Daoy (cell line): ENCODE results near the gene TMEM259. TPM values are rescaled to one million over a fixed set of nuclear protein-coding genes. Genes with fewer than 3 reads are reported as not detected.

Experiments
- DNase-seq: peaks from one replicate; pipeline ENCODE4 v3.0.0-alpha.2; 2015; ENCODE audit warnings: low read depth
- total RNA-seq: library from RNA; depleted of rRNA; stranded (reverse); fragments of >200 nt; shearing (Covaris generic); gene quantifications from 2 replicates; pipeline ENCODE4 v1.2.3, GENCODE V29; 2014

Gene TMEM259
- total RNA-seq, 1 experiment from 2014 or later: 81.7 TPM

DNA sequence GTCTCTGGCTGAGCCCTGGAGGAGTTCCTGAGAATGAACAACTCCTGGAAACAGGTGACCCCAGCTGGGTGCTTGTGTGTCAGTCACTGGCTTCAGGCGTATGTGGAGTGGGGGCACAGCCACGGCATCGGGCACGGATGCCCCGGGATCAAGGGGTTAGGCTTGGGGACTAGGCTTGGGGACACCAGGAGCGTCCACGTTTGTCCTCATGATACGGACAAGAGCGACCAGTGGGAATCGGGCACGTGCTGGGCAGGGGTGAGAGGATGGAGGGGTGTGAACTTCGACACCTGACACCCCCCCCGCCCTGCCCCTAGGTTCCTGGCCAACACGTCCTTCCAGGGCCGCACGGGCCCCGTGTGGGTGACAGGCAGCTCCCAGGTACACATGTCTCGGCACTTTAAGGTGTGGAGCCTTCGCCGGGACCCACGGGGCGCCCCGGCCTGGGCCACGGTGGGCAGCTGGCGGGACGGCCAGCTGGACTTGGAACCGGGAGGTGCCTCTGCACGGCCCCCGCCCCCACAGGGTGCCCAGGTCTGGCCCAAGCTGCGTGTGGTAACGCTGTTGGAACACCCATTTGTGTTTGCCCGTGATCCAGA lies 16.6 kb downstream of the TMEM259 start:
- no peak for DNase-seq

DNA sequence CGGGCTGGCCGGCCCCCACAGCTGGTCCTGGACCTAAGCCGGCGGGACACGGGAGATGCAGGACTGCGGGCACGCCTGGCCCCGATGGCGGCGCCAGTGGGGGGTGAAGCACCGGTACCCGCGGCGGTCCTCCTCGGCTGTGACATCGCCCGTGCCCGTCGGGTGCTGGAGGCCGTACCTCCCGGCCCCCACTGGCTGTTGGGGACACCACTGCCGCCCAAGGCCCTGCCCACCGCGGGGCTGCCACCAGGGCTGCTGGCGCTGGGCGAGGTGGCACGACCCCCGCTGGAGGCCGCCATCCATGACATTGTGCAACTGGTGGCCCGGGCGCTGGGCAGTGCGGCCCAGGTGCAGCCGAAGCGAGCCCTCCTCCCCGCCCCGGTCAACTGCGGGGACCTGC lies 17.6 kb downstream of the TMEM259 start:
- DNase-seq: no peak

DNA sequence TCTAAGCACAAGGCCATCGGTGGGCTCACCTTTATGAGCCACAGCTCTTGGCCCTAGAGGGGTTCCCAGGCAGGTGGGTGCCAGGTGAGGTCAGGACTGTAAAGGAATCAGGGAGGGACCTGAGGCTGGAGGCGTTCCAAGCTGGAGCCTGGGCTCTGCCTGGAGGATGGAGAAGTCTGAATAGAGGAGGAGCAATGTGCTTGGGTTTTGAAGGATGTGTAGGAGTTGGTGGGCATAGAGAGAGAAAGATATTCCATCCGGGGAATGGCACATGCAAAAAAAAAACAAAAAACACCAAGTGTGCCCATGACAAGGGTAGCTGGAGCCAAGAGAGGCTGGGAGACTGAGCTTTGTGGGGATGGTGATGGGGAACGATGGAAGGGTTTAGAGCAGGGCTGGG lies 18.3 kb downstream of the TMEM259 start:
- no peak for DNase-seq

DNA sequence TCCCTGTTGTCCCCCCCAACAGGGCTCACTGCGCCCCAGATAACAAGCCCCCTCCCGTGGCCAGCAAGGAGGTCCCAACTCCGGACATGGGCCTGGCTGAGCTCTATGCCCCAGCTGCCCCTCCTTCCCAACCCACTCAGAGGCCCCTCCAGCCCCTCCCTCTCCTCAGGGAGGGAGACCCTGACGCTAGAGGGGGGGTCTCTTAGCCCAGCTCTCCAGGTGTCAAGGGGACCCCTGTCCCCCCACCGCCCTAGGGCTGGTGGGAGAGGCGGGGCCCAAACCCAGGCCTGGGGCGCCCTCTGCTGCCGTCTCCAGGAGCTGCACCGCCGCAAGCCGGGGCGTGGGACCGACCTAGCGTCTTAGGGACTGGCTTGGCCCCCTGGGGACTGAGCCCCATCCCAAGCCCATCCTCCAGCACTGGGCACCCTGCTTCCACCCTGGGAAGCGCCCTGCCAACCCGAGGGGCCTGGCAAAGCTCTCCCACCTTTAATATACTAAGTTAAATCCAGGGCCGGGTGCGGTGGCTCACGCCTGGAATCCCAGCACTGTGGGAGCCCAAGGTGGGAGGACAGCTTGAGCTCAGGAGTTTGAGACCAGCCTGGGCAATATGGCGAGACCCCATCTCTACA lies 19.3 kb downstream of the TMEM259 start:
- peak; percentile 63 for DNase-seq

DNA sequence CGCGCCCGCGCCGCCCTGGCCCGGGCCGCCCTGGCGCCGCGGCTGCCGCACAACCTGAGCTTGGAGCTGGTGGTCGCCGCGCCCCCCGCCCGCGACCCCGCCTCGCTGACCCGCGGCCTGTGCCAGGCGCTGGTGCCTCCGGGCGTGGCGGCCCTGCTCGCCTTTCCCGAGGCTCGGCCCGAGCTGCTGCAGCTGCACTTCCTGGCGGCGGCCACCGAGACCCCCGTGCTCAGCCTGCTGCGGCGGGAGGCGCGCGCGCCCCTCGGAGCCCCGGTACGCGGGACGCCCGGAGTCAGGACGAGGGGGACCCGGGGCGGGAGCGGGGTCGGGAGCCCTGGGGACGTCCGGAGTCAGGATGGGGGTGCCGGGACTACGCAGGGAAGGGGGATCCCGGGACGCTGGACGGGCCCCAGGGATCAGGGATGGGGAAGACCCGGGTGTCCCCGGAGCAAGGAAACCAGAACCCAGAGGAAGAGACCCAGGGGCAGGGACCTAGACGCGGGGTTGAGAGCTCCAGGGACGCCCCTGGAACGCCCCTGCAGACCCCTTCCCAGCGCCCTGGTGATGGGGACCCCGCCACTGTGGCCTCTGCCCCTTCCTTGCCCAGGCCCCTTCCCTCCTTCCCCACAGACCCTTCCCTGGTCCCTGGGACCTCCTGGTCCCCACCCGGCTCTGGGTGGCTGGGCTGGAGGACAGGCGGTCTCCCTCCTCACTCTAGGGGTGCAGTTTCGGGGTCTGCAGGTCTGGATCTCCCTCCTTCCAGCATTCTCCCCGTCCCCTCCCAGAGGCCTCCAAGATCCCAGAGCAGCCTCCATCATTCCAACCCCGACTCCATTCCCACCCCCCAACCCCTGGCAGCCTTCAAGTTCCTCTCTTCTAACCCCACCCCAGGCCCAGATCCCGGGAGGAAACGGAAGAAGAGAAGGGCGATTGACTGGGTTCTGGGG lies 20.1 kb downstream of the TMEM259 start:
- no peak for DNase-seq

DNA sequence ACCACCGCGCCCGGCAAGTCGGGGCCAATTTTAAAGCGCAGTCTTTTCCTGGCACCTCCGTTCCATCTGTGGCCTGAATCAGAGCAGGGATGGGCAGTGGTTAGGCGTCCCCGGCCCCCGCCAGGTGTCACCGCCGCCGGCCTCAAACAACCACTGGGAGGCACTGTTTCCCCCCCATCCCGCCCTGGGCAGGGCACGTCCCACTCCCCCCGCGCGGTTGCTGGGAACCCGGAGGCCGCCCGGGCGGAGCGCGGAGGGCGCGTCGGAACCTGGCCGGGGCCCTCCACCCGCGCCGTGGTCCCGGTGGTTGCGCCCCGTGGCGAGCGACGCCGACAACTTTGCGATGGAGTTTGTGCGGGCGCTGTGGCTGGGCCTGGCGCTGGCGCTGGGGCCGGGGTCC lies 20.8 kb downstream of the TMEM259 start, which contains the start of gene GRIN3B:
Gene GRIN3B, plus strand, starts transcription at position 325 of the 400 bp plus-strand sequence. Its CDS starts 19 bp downstream, at position 344.
- DNase-seq: peak; percentile 63

DNA sequence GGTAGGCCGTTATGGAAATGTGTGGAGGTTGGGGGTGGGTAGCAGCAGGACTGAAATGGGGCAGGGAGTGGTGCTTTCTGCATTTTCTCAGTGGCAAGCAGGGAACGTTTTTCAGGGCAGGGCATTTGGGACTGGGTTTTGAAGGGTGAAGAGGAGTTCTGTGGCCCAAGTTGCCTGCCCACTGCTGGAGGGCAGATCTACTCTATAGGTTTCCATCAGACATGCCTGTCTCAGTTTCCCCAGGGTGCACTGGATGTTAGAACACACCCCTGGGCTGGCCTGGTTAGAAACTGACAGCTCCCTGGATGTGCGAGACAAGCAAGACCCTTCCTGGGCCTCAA lies 21.6 kb downstream of the TMEM259 start:
- DNase-seq: no peak

DNA sequence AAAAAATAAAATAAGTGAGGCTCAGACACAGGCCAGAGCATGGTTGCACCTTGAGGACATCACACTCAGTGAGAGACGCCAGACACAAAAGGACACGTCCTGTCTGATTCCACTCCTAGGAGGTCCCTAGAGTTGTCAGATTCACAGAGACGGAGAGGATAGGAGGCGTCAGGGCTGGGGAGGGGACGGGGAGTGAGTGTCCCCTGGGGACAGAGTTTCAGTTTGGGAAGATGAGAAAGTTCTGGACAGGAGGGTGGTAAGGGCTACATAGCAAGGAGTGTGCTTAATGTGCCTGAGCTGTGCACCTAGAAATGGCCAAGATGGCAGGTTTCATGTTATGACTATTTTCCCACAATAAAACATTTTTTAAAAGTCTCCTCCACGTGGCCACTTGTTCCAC lies 22.9 kb downstream of the TMEM259 start:
- no peak for DNase-seq

DNA sequence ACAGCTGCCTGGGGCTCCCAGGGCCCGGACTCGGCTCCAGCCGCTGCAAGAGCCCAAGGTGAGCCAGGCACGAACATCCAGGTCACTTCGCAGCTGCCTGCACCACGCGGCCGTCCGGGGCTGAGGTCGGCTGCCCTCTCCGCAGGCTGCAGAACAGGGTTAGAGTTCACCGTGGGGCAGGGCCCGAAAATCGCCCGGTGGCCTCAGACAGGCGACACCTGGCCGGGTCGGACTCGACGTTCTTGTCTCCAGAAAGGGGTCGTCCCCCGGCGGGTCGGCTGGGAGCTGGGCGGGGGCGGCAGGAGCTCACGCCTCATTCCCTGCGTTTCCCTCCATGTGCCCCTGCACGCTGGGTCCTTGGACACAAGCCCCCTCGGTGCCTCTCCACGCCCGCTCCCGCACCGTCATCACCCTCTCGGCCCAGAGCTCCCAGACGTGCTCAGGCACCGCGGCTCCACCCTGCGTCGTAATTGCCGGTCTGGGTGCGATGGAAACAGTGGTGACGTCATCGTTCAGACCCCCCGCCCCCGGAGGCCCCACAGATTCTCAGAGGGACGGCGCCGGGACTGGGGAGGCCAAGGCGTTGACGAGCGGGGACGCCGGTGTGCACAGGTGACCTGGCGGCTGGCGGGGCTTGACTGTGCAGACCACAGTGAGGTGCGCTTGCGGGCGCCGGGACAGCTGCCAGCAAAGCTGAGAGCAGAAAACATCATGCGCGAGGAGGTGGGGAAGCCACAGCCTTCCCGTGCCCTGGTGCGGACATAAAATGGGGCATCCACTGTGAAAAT lies 24.7 kb downstream of the TMEM259 start:
- peak; percentile 81 for DNase-seq

DNA sequence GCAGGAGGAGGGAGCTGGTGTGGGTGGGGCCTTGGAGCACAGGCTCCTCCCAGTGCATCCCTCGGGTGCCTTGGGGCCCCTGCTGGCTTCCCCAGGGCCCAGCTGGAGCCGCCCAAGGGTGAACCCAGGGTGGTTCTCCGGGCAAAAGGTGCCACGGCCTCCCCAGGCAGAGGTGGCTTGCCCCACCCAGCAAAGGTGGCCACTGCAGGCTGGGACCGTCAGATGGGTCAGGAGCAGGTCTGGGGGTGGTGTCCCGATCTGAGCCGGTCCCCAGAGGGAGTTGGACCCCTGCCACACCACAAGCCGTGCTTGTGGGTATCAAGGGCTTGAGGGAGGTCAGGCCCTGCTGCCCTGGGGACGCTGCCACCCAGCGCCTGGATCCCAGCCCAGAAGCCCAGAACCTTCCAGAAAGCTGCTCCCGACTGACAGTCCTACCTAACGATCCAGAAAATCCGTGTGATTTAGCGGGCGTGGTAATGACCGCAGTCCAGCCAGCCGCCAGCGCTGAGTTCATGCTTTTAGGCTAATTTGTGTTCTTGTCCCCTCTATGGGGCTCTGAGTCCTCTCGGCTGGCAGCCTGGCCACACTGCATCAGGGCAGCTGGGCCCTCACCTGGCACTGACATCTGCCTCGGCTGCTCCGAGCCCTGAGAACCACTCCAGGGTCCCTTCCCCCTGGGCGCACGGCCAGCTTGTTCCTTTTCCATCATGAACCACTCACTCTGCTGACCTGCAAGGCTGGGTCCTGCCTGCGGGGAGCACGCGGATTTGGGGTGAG lies 25.7 kb downstream of the TMEM259 start:
- peak; percentile 51 for DNase-seq

DNA sequence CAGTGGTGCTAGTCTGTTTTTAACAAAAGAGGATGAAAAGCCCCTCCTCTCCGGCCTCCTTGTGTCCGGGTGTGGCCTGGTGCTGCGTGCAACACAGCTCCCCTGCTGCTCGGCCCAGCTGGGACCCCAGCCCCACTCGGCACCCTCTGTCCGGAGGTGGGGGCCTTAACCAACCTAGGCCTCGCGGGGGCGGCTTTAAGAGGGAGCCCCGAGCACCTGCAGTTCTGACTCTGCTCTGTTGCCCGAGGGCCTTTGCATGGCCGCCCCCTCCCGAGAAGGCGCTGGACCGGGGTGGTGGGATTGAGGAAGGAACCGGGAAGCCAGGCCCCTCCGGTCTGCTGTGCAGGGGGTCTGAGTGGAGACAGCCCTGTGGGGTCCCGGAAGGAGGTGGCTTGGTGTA lies 26.4 kb downstream of the TMEM259 start:
- no peak for DNase-seq

DNA sequence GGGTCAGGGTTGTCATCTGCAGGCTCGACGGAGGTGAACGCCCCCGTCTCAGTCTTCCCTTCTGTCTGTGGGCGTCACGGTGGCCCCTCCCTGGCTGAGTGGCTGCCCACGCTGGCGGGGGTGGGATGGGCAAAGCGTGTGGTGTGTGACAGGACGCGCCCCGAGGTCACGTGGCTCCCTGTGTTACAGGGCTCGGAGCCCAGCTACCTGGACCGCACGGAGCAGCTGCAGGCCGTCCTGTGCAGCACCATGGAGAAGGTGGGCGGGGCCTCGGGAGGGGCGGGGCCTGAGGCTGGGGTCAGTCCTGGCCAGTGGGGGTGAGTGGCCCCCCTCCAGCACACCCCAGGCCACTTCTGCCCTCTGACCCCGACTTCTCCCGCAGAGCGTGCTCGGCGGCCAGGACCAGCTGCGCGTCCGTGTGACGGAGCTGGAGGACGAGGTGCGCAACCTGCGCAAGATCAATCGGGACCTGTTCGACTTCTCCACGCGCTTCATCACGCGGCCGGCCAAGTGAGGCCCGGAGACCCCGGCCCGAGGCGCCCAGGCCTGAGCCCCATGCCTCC lies 27.0 kb downstream of the TMEM259 start:
- DNase-seq: no peak

DNA sequence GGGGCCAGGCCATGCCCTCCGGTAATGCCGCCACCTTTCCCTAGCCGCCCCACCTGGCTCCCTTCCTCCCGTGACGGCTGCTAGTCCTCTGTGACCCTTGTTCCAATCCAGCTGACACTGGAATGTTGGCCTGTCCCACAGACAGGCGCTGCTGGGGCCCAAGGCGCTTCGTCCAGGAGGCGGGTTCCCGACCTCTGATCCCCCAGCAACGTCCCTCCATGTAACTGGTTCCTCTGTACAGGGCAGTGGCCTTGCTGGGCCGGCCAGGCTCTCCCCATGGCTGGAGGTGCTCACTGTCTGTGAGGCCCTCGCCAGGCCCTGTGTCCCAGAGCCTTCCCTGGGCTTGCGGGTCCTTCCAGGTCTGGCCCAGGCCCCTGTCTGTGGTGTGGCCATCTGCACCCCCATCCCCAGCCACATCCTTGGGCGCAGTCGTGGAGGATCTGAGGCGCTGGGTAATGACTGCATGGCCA lies 27.5 kb downstream of the TMEM259 start:
- DNase-seq: no peak

DNA sequence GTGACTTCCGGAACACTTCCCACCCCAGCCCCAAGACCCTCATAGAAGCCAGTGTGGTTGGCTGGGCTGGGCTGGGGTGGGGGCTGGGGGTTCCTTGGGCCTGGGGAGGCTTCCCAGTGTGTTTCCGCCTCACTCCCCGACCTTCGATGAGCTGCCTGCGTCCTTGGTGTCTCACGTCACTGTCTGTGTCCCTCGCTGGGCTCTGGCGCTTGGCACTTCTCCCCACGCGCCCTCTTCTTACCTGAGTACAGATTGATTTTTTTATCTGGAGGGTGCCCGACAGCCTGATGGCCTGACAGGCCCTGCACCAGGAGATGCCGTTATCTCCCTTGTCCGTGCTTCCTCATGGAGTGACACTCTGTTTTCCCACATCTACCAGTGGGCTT lies 28.3 kb downstream of the TMEM259 start:
- no peak for DNase-seq

DNA sequence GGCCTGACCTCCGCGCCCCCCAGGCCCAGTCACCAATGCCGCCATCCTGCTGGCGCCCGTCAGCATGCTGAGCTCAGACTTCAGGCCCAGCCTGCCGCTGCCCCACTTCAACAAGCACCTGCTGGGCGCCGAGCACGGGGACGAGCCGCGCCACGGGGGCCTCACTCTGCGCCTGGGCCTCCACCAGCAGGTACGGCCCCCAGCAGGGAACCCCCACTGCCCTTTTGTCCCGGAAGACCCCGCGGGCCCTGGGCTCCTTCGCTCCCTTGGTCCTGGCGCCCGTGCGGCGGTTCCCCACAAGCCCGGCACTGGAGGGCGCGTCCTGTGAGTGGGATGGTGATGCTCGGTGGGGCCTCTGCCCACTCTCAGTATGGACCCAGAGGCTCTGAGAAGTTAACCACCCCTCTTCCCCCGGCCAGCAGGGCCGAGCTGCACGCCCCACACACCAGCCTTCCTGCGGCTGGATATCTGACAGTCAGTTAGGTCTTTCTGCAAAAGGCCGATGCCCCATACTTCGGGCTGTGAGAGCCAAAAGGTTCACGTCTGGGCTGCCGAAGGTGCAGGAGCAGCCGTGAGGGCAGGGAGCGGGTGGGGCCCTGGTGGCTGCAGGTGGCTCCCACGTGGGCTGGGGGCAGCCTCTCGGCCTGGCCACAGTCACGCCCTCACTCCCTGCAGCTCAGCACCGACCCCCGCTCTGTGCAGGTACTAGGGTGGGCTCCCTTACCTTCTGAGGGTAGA lies 28.8 kb downstream of the TMEM259 start:
- DNase-seq: no peak

DNA sequence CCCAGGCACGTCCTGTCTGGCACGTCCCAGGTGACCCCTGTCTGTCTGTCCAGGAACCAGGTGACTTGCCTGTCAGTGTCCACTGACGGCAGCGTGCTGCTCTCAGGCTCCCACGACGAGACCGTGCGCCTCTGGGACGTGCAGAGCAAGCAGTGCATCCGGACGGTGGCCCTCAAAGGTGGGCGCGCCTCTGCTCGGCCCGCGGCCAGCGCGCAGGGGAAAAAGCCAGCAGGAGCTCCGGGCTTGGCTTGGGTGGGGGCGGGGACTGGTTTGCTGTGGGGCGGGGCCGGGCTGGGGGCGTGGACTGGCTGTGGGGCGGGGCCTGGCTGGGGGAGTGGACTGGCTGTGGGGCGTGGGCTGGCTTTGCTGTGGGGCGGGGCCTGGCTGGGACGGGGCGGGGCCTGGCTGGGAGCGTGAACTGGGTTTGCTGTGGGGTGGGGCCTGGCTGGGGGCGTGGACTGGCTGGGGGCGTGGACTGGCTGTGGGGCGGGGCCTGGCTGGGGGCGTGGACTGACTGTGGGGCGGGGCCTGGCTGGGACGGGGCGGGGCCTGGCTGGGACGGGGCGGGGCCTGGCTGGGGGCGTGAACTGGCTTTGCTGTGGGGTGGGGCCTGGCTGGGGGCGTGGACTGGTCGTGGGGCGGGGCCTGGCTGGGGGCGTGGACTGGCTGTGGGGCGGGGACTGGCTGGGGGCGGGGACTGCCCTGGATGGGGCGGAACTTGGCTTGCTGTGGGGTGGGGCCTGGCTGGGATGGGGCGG lies 29.6 kb downstream of the TMEM259 start:
- peak; percentile 51 for DNase-seq

DNA sequence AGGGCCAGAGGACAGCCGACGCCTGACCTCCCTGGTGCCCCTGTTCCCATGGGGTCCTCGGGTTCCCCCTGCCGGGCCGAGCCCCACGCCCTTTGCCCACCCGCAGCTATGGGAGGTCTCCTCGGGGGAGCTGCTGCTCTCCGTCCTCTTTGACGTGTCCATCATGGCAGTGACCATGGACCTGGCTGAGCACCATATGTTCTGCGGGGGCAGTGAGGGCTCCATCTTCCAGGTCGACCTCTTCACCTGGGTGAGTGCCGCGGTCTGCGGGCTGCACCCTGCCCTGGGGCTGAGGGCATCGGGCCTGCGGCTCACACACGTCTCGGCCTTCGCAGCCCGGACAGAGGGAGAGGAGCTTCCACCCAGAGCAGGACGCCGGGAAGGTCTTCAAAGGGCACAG lies 30.2 kb downstream of the TMEM259 start:
- no peak for DNase-seq

DNA sequence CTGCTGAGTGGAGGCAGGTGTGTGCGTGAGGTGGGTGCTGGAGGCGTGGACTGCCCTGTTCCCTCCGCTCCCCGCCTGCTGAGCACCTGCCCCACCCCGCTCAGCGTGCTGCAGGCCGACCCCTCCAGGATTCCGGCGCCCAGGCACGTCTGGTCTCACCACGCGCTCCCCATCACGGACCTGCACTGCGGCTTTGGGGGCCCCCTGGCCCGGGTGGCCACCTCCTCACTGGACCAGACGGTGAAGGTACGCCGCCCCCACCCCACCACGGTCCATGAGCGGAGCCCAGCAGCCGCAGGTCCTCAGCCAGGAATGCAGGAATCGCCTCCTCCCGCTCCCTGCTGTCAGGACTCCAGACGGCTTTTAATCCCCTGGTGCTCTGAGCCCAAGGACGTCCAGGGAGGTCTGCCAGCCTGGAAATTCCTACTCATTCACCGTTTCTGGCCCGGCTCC lies 30.8 kb downstream of the TMEM259 start:
- no peak for DNase-seq
